K562 (cell line): ENCODE measurements around the gene C1orf21. TPM values are rescaled to one million over a fixed set of nuclear protein-coding genes. Genes with fewer than 3 reads are reported as not detected.

ENCODE experiments used
- ATAC-seq: fragments of 200-7000 bp; cut with Tn5 transposase; 3 replicates; pipeline ENCODE4 v1.9.1; 2020; ENCODE audit warnings: moderate library complexity
- BruUV-seq: library from RNA; stranded (reverse); fragments of 400-500 nt; replicated peaks from 2 replicates; lab custom pipeline; 2021; lab: Mats Ljungman, UMichigan
- CTCF ChIA-PET: fragments of 300-600 bp; formaldehyde crosslinking; extraction: SDS; loops from one replicate; lab custom pipeline; 2021; ENCODE audit warnings: low intra/inter-chr PET ratio; lab: Yijun Ruan, JAX
- POLR2A ChIA-PET: fragments of 300-600, 350-650 bp; sonication (Branson Sonifier 250); formaldehyde crosslinking; extraction: SDS; loops from one replicate; lab custom pipeline; 2021; ENCODE audit warnings: antibody characterized with exemption, inconsistent platforms; lab: Yijun Ruan, JAX
- DNase-seq, 4 experiments: peaks; one replicate each; pipeline versions ENCODE4 v3.0.0 to v3.0.0-alpha.2; 2011 to 2018; ENCODE audit warnings: low spot score in 3 of 4, mixed read lengths in 3 of 4; ENCODE audit errors: extremely low read depth in 1 of 4
- FAIRE-seq: peaks from 2 replicates; lab custom pipeline; 2011; peaks lifted over from hg19 to GRCh38; lab: Jason Lieb, UNC
- H2AFZ ChIP-seq: 2 replicates; pipeline ENCODE4 v1.6.0; 2011; ENCODE audit warnings: low read depth, low read length, control low read depth, inconsistent platforms
- H3K27ac ChIP-seq: fragments of 200-600 bp; 3 replicates; pipeline ENCODE4 v1.8.0; 2011; ENCODE audit warnings: low read depth, mild to moderate bottlenecking, control low read depth, inconsistent platforms, low read length, moderate library complexity, mixed read lengths; ENCODE audit errors: extremely low read depth
- H3K27me3 ChIP-seq, 2 experiments: fragments of 300-600 bp in 1 of 2; 2 replicates in 1 of 2; 3 replicates in 1 of 2; pipeline versions ENCODE4 v1.6.0 to v1.8.0; 2011; ENCODE audit warnings: inconsistent platforms in 2 of 2, low read length in 2 of 2, mild to moderate bottlenecking in 1 of 2, mixed read lengths in 1 of 2, moderate library complexity in 1 of 2; ENCODE audit not compliant: control insufficient read depth in 2 of 2, insufficient read depth in 2 of 2
- H3K36me3 ChIP-seq: fragments of 300-600 bp; 3 replicates; pipeline ENCODE4 v1.8.0; 2011; ENCODE audit warnings: mild to moderate bottlenecking, low read length, inconsistent platforms; ENCODE audit not compliant: control insufficient read depth, insufficient read depth
- H3K4me1 ChIP-seq, 2 experiments: fragments of 200-600 bp in 1 of 2; replicated peaks in 1 of 2; 2 replicates in 1 of 2; 3 replicates in 1 of 2; pipeline versions ENCODE4 v1.5.1 to v1.8.0; 2011; ENCODE audit warnings: inconsistent platforms in 2 of 2, low read length in 2 of 2, mild to moderate bottlenecking in 1 of 2, mixed read lengths in 1 of 2, moderate library complexity in 1 of 2; ENCODE audit not compliant: control insufficient read depth in 2 of 2, insufficient read depth in 2 of 2
- H3K4me2 ChIP-seq: 2 replicates; pipeline ENCODE4 v1.6.1; 2011; ENCODE audit warnings: low read length, control low read depth, inconsistent platforms, mixed read lengths; ENCODE audit not compliant: insufficient read depth
- H3K4me3 ChIP-seq: fragments of 200-600 bp; sonication (generic), shearing (Covaris generic); 2 replicates; pipeline ENCODE4 v1.5.1; 2016; ENCODE audit warnings: control low read depth, inconsistent platforms
- H3K79me2 ChIP-seq: fragments of 200-600 bp; 3 replicates; pipeline ENCODE4 v1.8.0; 2011; ENCODE audit warnings: low read length, inconsistent platforms; ENCODE audit not compliant: control insufficient read depth, insufficient read depth
- H3K9ac ChIP-seq, 2 experiments: 2 replicates each; pipeline versions ENCODE4 v1.6.0 to v1.6.1; 2011; ENCODE audit warnings: low read depth in 2 of 2, low read length in 2 of 2, control low read depth in 1 of 2, inconsistent platforms in 1 of 2, mild to moderate bottlenecking in 1 of 2, mixed read lengths in 1 of 2; ENCODE audit not compliant: insufficient read depth in 1 of 2
- H3K9me1 ChIP-seq: one replicate; pipeline ENCODE4 v1.6.0; 2011; ENCODE audit warnings: inconsistent platforms, mild to moderate bottlenecking, low read length, moderate library complexity; ENCODE audit not compliant: control insufficient read depth, insufficient read depth
- H3K9me3 ChIP-seq: replicated peaks from 2 replicates; pipeline ENCODE4 v1.5.1; 2011; ENCODE audit warnings: low read depth, low read length, inconsistent platforms; ENCODE audit not compliant: control insufficient read depth, insufficient read depth
- H4K20me1 ChIP-seq: replicated peaks from 2 replicates; pipeline ENCODE4 v1.6.1; 2011; ENCODE audit warnings: low read length, inconsistent platforms, mixed read lengths; ENCODE audit not compliant: control insufficient read depth, insufficient read depth
- BCLAF1 ChIP-seq, 2 experiments: fragments of 450-650 bp in 1 of 2; IDR thresholded peaks; 2 replicates each; pipeline ENCODE4 v1.6.1; 2011 to 2017; ENCODE audit warnings: low read depth in 2 of 2, antibody characterized with exemption in 1 of 2, borderline replicate concordance in 1 of 2, low read length in 1 of 2, mild to moderate bottlenecking in 1 of 2, mixed read lengths in 1 of 2; ENCODE audit not compliant: control insufficient read depth in 1 of 2
- CCAR2 ChIP-seq: fragments of 200-400 bp; formaldehyde crosslinking; IDR thresholded peaks from 2 replicates; pipeline ENCODE4 v1.6.1; 2017; ENCODE audit warnings: mild to moderate bottlenecking, low read depth, low read length
- COPS2 ChIP-seq: fragments of 450-650 bp; conservative IDR thresholded peaks from 2 replicates; pipeline ENCODE4 v1.6.1; 2016; ENCODE audit warnings: mild to moderate bottlenecking, moderate library complexity
- FIP1L1 ChIP-seq: fragments of 200-400 bp; formaldehyde crosslinking; IDR thresholded peaks from 2 replicates; pipeline ENCODE4 v1.6.1; 2018; ENCODE audit warnings: mild to moderate bottlenecking, low read depth, low read length; ENCODE audit not compliant: poor library complexity, severe bottlenecking
- GATAD2A ChIP-seq: fragments of 450-650 bp; IDR thresholded peaks from 2 replicates; pipeline ENCODE4 v1.6.1; 2017
- MAFG ChIP-seq: fragments of 450-650 bp; conservative IDR thresholded peaks from 2 replicates; pipeline ENCODE4 v1.6.1; 2016; ENCODE audit warnings: missing genetic modification characterization, missing compliant biosample characterization
- RBM14 ChIP-seq: fragments of 200-400 bp; formaldehyde crosslinking; IDR thresholded peaks from 2 replicates; pipeline ENCODE4 v1.6.1; 2018; ENCODE audit warnings: low read depth, mild to moderate bottlenecking, low read length, moderate library complexity, borderline replicate concordance; ENCODE audit not compliant: insufficient read depth
- WGBS: fragments of 100-300 bp; shearing (Covaris generic); methylation state at CpG from one replicate; pipeline ENCODE4 v1.1.6; 2016; ENCODE audit warnings: low coverage, mixed read lengths; ENCODE audit not compliant: insufficient coverage; ENCODE audit errors: missing lambda C conversion rate; 5-methylcytosine and 5-hydroxymethylcytosine counted together
- in situ Hi-C: fragments of 300-500 bp; cut with MboI; formaldehyde crosslinking; loops from 4 replicates; pipeline ENCODE4 v1.15.0; 2018; ENCODE audit warnings: inconsistent platforms, mixed read lengths
- intact Hi-C: fragments of 100-400 bp; cut with micrococcal nuclease; formaldehyde crosslinking; loops from 2 replicates; pipeline ENCODE4 v1.14.2; 2022
- polyA plus RNA-seq, 8 experiments: library from polyadenylated mRNA; depleted of rRNA in 4 of 8; stranded (reverse) in 5 of 8; unstranded in 3 of 8; fragments of >200 nt; fragmentation: Nextera tagmentation in 2 of 8; fragmentation: Illumina TruSeq in 1 of 8; extraction: Ambion mirVana in 2 of 8; extraction: Trizol in 1 of 8; gene quantifications; 2 replicates each; pipeline versions ENCODE4 v1.2.1 to v1.2.3, GENCODE V29; 2011 to 2014; ENCODE audit warnings: inconsistent platforms in 1 of 8, missing spikeins in 1 of 8
- total RNA-seq, 7 experiments: library from RNA; depleted of rRNA in 6 of 7; stranded (reverse); fragments of >200 nt in 6 of 7; fragmentation: Illumina TruSeq in 2 of 7; extraction: Trizol in 2 of 7; gene quantifications; 2 replicates each; pipeline versions ENCODE4 v1.2.1 to v1.2.3, GENCODE V29; 2011 to 2021; ENCODE audit warnings: low replicate concordance in 1 of 7

C1orf21 gene
- total and polyA plus RNA-seq, 9 of the 15 experiments (the other 6 are each of a cell fraction or from before 2014, with no cell fraction given), result under 0.01 to 0.31 (median 0.07) TPM

DNA sequence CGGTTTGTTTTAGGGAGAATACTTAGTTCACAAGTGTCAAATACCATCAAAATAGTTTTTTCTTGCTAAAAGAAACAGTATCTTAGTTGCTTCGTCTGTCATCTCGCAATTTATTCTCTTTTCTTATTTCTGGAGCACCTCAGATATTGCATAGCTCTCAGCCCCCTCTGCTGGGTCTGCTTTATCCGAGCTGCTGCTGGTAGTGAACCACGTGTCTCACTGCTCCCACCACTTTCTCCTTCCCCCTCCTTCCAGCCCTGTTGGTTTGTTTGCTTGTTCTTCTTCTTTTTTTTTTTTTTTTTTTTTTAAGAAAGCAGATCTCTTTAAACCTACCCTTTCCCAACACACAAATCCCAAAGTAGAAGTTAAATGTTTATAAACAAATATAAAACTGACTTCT lies 197.0 kb downstream of the C1orf21 start (continued):
- TF ChIP-seq BCLAF1 (IDR thresholded peaks at IDR 0.05; ENCODE audit: borderline replicate concordance in 1 of 2, control insufficient read depth in 1 of 2, low read depth in 2 of 2, low read length in 1 of 2) (no peak), GATAD2A (no peak), FIP1L1 (no peak)

DNA sequence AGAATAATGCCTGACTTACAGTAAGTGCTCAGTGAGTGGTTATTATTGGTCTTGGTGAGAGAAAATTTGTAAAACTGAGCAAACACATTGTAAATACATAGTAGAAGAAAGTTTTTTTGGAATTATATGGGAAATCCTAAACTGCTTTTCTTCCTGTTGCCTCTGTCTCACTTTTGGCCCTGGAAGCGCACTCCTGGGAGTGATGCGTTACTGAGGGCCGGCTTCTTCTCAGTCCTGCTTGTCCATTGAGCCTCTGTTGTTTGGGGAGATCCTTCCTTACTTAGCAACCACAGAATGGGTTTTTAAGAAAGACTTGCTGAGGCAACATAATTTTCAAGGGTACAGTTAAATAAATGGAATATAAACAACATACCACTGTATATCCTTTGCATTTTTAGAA lies 201.9 kb downstream of the C1orf21 start:
- H3K27ac ChIP-seq, result no peak overlapping the region
- no peaks in the 10 kb centered on the region for H3K9me1 ChIP-seq
- BruUV-seq, result no TSS peak
- H2AFZ ChIP-seq, result no peak overlapping the region
- FAIRE-seq (no peak), ATAC-seq (no peak), DNase-seq (no peak)
- in situ Hi-C loops (no loop called here), intact Hi-C loops (no loop called here)
- H3K4me1 ChIP-seq, result no peaks in the 10 kb centered on the region
- peaks cover 0 to 10% of the 10 kb centered on the region in 2 experiments; a peak in 3 of 5 replicates for H3K27me3 ChIP-seq
- H3K4me3 ChIP-seq, result no peak overlapping the region
- H3K9ac ChIP-seq, result no peak overlapping the region
- H4K20me1 ChIP-seq, result no peaks in the 10 kb centered on the region
- H3K36me3 ChIP-seq, result no peaks in the 10 kb centered on the region
- POLR2A ChIA-PET, result interaction anchor here (1.1 kb wide), 1 partner anchor 10 kb away, joined by 3 read pairs; no protein-coding TSS in a partner anchor
- CTCF ChIA-PET, result no interaction called here
- 7% methylated on average over 3 of the region's 3 CpGs for WGBS
- H3K4me2 ChIP-seq, result no peak overlapping the region
- TF ChIP-seq CCAR2 (no peak), RBM14 (no peak), COPS2 (no peak), MAFG (tag) (no peak)
- no peaks in the 10 kb centered on the region for H3K9me3 ChIP-seq
- H3K79me2 ChIP-seq, result no peaks in the 10 kb centered on the region
